ENCODE data around the gene ABCA13.

The ABCA13 gene

GRCh38 chr7:48300301-48300700 is 129.0 kb downstream of the ABCA13 start:
- no peak for DNase-seq

- DNase-seq: no peak
Observed at GRCh38 chr7:48301201-48301600, 129.9 kb downstream of the ABCA13 start.

GRCh38 chr7:48304641-48305040 is 133.4 kb downstream of the ABCA13 start:
- DNase-seq: no peak

- DNase-seq: no peak
Observed at GRCh38 chr7:48305661-48306060, 134.4 kb downstream of the ABCA13 start.

- no peak for DNase-seq
Observed at GRCh38 chr7:48307041-48307714, 135.9 kb downstream of the ABCA13 start.

- no peak for DNase-seq
Observed at GRCh38 chr7:48309720-48310119, 138.5 kb downstream of the ABCA13 start.

- no peak for DNase-seq
Observed at GRCh38 chr7:48311464-48312100, 140.3 kb downstream of the ABCA13 start.

GRCh38 chr7:48312151-48312550 is 140.9 kb downstream of the ABCA13 start:
- no peak for DNase-seq

GRCh38 chr7:48316768-48317167 is 145.5 kb downstream of the ABCA13 start:
- DNase-seq: no peak

GRCh38 chr7:48317360-48317759 is 146.1 kb downstream of the ABCA13 start:
- no peak for DNase-seq

GRCh38 chr7:48321319-48322010 is 150.2 kb downstream of the ABCA13 start:
- no peak for DNase-seq

GRCh38 chr7:48337012-48337621 is 165.9 kb downstream of the ABCA13 start:
- no peak for DNase-seq

- DNase-seq: no peak
Observed at GRCh38 chr7:48337781-48338180, 166.5 kb downstream of the ABCA13 start.

- DNase-seq: no peak
Observed at GRCh38 chr7:48347230-48347825, 176.1 kb downstream of the ABCA13 start.

- DNase-seq: no peak
Observed at GRCh38 chr7:48350515-48350914, 179.3 kb downstream of the ABCA13 start.

GRCh38 chr7:48351900-48352299 is 180.6 kb downstream of the ABCA13 start:
- DNase-seq: no peak

- DNase-seq: no peak
Observed at GRCh38 chr7:48355346-48355745, 184.1 kb downstream of the ABCA13 start.

GRCh38 chr7:48360574-48360973 is 189.3 kb downstream of the ABCA13 start:
- DNase-seq: no peak

GRCh38 chr7:48363174-48363573 is 191.9 kb downstream of the ABCA13 start:
- DNase-seq: no peak

GRCh38 chr7:48365010-48365409 is 193.8 kb downstream of the ABCA13 start:
- no peak for DNase-seq

- DNase-seq: no peak
Observed at GRCh38 chr7:48366096-48366495, 194.8 kb downstream of the ABCA13 start.

- no peak for DNase-seq
Observed at GRCh38 chr7:48376263-48376662, 205.0 kb downstream of the ABCA13 start.

GRCh38 chr7:48380921-48381320 is 209.7 kb downstream of the ABCA13 start:
- no peak for DNase-seq

All from right forelimb (tissue), 1 donor.